Amygdala (tissue), 56 donors: ENCODE data around the gene TTLL10.
"Not testable (repeated sequence)": the region's sequence is repeated elsewhere in the genome, so short reads cannot be mapped to it uniquely, and the experiment has no call there.

ENCODE experiments used
- DNase-seq, 56 donors: peaks; one replicate each; lab custom pipeline; 2025; lab: John Stamatoyannopoulos, UW

The TTLL10 gene

DNA sequence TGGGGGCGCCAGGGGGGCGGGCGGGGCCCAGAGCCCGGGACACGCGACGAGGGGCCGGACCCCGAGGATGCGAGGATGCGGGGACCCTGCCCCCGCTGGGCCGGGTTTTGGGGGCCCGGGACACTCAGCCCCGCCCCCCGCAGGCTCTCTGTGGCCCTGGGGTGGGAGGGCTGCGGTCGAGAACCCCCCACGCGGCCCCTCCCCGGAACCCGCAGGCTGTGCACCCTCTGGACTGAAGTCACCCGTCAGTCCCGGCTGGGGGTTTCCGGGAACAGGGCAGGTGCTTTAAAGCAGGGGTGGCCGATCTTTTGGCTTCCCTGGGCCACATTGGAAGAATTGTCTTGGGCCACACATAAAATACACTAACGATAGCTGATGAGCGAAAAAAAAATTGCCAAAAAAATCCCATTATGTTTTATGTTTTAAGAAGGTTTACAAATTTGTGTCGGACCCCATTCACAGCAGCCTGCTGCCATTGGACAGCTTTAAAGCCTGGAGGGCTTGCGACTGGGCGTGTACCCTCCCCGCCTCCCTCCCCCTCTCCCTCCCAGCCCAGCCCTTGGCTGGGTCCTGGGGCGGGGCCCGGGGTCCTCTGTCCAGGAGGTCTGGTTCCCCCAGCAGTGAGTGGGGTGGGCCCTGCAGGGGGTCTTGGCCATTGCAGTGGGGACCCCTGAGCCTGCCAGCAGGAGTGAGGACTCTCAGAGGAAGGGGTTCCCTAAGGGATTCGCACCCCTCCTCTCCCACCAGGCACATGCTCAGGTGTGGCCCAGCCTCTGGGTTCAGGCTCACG, 36.2 kb upstream of the TTLL10 start:
- DNase-seq: no peak

DNA sequence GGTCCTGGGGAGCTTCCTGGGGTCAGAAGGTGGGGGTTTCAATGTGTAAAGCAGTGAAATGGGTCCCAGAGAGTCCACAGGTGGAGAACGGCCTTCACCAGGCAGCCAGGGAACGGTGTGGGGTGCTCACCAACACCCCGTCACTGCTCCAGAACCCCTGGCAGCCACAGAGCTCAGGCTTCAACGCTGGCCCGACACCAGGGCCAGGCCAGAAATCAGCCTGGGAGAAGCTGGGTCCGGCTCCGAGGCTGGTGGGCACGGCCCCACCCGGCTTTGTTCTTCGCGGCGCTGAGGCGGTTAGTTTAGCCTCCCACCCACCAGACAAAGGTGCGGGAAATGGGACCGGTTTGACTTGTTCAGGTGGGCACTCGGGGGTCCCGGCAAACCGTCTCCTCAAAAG, 33.0 kb upstream of the TTLL10 start:
- no peak for DNase-seq

DNA sequence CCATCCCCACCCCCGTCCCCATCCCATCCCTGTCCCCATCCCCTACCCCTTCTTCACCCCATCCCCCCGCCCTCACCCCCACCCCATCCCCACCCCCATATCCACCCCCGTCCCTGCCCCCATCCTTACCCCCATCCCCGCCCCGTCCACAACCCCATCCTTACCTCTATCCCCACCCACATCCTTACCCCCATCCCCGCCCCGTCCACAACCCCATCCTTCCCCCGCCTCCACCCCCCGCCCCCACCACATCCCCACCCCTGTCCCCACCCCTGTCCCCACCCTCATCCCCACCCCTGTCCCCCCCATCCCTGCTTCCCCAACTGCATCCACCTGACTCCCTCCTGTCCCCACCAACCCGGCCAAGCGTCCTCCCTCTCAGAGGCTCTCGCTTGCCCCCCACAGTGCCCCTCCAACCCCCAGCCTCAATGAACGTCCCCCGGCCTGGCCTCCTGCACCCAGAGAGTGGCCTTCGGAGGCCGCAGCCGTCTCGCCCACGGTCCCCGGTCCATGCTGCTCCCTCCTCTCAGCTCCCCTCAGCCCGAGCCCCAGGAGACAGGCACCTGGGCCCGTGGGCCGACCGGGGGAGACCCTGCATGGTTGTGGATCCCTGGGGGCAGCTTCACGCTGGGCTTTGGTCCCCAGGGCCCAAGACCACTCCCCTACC, 32.3 kb upstream of the TTLL10 start:
- DNase-seq: no peak

DNA sequence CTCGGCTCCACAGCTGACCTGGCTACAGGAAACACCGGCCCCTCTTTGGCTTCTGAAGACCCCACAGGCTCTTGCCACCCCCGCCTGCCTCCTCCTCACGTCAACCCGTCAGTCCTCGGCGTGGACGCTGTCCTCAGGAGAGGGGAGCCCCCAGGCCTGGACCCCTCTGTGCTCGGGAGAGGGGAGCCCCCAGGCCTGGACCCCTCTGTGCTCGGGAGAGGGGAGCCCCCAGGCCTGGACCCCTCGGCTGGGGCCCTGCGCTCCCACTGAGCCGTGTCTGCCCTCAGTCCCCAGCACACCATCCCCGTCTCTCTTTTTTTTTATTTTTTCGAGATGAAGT, 31.8 kb upstream of the TTLL10 start:
- DNase-seq: no peak

DNA sequence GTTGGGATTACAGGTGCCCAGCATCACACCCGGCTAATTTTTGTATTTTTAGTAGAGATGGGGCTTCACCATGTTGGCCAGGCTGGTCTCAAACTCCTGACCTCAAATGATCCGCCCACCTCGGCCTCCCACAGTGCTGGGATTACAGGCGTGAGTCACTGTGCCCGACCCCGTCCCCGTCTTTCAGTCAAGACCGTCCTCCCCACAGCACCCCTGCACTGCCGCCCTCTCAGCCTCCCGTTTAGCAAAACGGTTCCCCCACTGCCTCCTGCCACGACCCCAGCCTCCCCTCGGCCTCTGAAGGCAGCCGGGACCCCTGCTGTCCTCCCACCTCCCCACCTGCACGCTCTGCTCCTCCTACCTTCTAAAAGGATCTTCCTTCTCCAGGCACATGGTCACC, 31.3 kb upstream of the TTLL10 start:
- DNase-seq: not testable (repeated sequence)

DNA sequence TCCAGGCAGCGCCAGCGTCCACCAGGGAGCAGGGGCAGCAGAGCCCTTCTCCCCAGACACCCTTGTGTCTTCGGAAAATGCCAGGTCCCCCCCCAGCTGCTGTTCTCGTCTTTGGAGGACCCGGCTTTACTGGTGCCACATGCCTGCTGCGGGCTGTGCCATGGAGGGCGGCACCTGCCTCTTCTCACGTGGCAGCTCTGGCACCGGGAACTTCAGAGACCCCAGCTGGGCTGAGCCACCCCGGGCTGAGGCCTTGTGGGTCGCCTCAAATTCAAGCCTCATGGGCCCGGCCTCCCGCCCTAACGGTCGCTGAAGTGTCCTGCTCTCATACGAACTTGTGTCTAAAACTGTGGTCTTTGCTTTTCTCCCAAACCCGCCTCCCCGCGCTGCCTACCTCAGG, 30.8 kb upstream of the TTLL10 start:
- DNase-seq: no peak

DNA sequence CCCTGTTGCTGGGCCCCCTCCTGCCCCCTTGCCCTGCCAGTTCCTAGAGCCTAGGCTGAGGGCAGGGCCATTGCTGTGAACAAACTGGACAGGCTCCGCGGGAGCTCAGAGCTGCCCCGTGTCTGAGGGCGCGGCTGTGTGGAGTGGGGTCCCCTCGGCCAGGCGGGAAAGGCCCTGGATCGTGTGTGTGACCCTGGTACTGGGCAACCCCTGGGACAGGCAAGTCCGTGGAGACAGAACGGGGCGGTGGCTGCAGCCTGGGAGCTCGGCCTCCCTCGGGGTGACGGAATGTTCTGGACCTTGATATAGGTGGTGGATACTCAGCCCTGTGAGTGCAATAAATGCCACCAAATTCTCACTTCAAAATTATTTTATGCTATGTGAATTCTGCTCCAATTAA, 30.0 kb upstream of the TTLL10 start:
- no peak for DNase-seq

DNA sequence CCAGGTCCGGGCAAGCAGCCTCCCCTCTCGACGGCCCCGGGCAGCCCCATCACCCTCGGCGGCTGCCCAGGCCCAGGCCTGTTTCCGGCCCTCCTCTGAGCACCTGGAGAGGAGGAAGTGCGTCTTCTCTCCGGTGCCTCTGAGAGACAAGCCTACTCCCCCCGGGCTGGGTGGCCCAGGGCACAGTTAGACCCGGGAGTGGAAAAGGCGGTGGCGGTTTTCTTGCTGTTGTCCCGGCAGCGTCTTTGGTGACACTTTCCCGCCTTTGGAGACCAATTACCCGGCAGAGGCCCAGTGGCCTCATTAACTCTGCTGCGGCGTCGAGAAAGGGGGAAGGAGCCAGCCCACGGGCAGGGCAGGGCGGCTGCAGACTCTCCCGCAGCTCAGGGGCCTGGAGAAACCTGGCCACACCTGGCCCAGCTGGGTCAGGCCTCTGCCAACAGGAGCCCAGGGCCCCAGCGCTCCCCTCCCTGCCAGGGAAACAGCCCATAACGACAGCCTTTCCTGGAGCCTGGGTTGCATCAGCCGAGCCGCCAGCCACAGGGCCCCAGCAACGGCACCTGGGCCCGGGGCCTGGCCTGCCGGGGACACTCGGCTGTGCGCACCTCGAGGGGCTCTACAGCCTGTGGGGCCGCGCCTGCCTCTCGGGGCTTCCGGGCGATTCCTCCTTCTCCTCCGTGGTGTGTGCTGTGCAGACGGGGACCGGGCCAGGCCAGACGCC, 29.4 kb upstream of the TTLL10 start:
- DNase-seq: no peak

DNA sequence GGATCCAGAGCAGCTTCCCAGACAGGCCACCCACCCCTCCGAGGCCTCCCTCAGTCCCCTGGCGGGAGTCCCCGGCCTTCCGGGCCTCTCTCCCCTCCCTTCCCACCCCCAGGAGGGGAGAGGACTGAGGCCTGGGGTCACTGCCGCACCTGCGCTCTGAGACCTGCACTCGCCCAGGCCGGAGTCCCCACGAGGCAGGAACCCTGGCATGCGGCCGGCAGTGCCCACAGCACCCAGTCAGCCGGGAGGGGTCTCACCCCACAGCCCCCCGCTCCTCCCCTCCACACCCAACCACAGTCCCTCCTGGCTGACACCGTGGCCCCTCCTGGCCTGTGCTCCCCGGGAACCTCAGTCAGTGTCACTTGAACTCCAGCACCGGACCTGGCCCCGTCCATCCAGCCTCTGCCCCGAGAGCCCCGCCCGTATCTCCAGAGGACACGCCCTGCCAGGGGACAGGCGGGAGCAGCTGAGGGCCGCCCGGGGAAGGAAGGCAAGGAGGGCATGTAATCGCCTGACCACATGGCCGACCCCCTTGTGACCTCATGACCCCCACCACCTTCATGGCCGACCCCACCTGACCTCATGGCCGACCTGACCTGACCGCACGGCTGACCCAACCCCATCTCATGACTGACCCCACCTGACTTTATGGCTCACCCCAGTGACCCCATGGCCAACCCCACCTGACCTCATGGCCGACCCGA, 28.7 kb upstream of the TTLL10 start:
- no peak for DNase-seq

DNA sequence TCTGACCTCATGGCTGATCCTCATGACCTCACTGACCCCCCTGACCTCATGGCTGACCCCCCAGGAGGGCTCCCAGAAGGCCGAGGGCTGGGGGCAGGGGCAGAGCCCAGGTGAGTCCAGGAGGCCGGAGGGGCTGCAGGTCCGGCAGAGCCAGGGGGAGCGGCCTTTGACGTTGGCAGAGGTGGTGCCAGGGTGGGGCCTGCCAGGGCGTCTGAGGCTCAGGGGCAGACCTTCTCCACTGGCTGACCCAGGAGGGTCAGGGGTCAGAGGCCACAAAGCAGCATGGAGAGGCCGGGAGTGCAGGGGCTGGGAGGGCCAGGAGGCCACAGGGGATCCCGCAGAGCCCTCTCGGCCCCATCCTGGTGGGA, 28.1 kb upstream of the TTLL10 start:
- DNase-seq: no peak

DNA sequence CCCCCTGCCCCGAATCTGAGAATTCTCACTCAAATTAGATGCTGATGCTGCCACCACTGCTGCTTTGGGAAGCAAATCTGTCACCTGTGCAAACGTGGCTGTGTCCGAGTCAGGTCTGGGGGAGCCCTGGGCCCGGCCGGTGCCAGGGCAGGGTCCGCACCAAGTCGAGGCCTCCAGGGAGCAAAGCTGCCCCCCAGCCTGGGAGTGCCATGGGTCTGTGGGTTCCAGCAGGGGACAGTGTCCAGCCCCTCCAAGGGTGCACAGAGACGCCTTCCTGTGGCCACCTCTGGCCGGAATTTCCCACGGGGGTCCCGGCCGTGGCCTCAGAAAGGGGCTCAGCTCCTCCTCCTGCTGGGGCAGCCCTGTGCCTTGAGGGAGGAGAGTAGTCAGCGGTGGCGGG, 27.7 kb upstream of the TTLL10 start:
- DNase-seq: no peak

DNA sequence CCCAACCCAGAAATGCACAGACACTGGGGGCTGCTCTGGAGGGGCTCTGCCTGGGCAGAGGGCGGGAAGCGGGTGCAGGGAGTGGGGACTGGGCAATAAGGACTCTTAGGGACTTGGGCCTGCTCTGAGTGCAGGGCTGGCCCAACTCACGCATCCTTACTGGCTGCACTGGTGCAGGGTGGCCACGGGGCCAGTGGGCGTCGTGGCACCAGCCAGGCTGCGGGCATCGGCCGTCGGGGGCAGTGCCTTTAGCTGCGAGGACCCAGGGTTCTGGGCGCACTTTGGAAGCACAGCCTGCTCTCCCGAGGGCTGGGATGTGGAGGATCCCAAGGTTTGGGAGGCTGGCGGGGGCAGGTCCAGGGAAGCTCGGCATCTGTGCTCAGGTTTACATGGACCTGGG, 27.1 kb upstream of the TTLL10 start:
- DNase-seq: no peak

DNA sequence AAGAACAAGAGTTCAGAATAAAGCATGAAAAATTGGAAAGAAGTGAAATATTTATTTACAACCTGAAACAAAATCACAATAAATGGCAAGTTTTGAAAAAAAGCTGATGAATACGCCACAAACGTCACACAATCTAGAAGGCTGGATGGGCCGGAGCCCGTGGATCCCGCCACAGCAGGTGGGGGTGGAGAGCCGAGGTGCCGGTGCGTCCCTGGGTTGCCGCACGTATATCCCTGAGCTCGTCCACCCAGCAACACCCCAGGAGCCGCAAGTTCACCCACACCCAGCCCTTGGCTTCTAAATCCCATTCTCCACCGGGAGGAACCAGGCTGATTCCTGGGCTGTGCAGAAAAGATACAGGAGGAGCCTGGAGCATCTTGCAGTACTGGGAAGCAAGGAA, 25.6 kb upstream of the TTLL10 start:
- no peak for DNase-seq

DNA sequence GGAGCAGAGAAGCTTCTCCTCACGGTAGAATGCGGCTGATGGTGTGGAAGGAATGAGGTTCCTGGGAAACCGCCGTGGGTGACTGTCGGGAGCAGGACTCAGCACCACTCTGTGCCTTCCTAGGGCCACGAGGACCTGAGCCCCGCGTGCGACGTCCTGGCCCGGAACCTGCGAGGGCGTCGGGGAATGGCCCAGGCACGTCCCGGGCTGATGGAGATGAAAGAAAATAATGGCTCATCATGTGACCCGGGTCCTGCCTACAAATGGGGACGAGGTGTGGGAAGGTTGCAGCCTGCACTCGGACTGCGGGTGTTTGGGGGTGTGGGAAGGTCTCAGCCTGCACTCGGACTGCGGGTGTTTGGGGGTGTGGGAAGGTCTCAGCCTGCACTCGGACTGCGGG, 25.1 kb upstream of the TTLL10 start:
- DNase-seq: no peak

DNA sequence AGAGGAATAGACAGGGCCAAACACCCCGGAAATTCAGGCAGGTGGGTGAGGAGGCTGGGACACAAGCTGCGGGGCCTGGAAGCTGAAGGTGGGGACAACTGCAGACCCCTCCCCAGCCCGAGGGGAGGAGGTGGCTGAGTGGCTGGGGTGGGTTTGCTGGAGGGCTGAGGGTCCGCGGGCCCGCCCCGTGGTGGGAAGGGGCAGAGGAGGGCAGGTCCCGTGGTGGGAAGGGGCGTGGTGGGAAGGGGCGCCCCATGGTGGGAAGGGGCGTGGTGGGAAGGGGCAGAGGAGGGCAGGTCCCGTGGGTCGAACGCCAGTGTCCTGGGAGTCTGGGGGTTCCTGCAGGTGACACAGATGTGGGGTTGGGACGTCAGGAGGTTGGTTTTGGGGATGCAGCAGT, 24.3 kb upstream of the TTLL10 start:
- DNase-seq: no peak

DNA sequence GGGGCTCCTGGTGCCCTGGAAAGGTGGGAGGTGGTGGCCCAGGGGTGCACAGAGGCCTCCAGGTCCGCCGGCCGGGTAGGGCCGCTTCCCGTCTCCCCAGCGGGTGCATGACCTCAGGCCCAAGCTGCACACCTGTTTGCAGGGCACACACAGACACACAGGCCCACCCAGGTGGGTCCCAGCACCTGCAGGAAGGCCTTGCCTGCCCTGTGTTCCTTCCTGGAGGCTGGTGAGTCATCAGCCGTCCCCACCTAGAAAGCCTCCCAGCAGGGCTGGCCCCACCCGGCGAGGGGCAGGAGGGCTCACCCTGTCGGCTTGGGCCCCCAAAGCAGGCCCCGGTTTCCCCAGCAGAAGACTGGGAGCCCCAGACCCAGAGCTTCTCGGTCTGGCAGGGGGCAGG, 23.6 kb upstream of the TTLL10 start:
- DNase-seq: no peak

DNA sequence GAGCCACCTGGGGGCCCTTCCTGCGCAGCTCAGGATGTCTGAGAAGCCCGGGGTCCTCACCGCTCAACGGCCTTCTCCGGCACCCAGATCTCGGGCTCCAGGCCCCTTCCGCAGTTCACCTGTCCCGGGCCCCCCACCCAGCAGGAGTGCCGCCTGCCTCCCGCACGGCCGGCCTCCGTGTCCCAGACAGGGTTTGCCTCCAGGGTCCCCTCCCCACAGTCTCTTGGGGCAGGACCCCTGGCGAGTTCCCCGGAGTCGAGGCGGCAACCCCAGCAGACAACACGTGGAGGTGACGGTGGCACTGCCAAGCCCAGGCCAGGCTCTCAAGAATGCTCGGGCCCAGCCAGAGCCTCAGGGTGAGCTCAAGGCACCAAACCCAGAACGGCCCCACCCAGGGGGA, 22.4 kb upstream of the TTLL10 start:
- no peak for DNase-seq

DNA sequence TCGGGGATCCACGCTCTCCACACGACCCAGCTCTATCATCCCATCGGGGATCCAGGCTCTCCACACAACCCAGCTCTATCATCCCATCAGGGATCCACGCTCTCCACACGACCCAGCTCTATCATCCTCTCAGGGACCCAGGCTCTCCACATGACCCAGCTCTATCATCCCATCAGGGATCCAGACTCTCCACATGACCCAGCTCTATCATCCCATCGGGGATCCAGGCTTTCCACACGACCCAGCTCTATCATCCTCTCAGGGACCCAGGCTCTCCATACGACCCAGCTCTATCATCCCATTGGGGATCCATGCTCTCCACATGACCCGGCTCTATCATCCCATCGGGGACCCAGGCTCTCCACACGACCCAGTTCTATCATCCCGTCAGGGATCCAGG, 21.2 kb upstream of the TTLL10 start:
- not testable (repeated sequence) for DNase-seq

DNA sequence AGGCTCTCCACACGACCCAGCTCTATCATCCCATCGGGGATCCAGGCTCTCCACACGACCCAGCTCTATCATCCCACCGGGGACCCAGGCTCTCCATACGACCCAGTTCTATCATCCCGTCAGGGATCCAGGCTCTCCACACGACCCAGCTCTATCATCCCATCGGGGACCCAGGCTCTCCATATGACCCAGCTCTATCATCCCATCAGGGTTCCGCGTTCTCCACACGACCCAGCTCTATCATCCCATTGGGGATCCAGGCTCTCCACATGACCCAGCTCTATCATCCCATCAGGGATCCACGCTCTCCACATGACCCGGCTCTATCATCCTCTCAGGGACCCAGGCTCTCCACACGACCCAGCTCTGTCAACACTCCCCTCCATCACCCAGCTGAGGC, 20.5 kb upstream of the TTLL10 start:
- DNase-seq: not testable (repeated sequence)

DNA sequence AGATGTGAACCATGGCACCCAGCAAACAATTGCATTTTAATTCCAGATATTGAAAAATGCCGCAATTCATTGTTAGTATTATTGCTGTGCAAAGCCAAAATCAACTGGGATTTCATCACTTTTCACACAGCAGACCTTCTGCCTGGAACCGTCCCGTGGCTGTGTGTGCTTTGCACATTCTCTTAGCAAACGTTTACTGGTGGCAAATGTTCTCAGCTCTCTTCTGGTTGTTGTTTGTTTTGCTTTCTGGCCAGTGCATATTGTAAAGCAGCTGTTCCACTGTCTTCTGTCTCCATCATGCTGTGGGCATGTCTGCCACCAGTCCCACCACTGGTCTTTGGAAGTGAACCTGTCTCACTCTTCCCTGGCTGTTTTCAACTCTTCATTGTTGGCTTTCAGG, 19.8 kb upstream of the TTLL10 start:
- DNase-seq: no peak

DNA sequence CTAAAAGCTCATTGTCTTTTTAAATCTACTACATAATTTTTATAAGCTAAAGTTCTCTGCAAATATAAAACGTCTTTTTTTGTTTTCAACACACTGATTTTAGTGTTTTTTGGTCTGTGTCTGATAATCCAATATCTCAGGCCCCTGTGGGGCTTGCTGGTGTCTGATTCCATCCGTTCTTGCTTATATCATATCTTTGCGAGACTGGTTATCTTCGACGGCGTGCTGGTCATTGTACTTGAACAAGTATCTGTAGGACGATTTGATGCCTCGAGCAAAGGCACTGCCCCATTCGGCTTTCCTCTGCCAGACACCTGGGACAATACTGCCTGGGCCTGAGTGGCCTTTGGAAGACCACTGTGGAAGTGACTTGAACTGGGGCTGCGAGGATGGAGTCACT, 18.4 kb upstream of the TTLL10 start:
- no peak for DNase-seq
